Lung (tissue), 12 donors: Measurements from ENCODE around the gene GLRA1. TPM values are rescaled to one million over a fixed set of nuclear protein-coding genes. Genes with fewer than 3 reads are reported as not detected.
"Not testable (repeated sequence)": the region's sequence is repeated elsewhere in the genome, so short reads cannot be mapped to it uniquely, and the experiment has no call there.

ENCODE experiments used
- ATAC-seq: fragments of 200-7000 bp; cut with Tn5 transposase; one replicate; pipeline ENCODE4 v1.9.1; 2020; ENCODE audit warnings: moderate number of reproducible peaks; ENCODE audit not compliant: insufficient read depth, low FRiP score
- DNase-seq, 3 donors: peaks; one replicate each; pipeline ENCODE4 v3.0.0-alpha.2; 2013 to 2017
- H3K27ac ChIP-seq, 2 donors: one replicate each; pipeline ENCODE4 v1.5.1; 2013; ENCODE audit warnings: mild to moderate bottlenecking in 2 of 2, moderate library complexity in 2 of 2, control low read depth in 1 of 2, inconsistent platforms in 1 of 2, low read depth in 1 of 2, low read length in 1 of 2
- H3K27me3 ChIP-seq, 3 donors: one replicate each; pipeline ENCODE4 v1.5.1; 2013; ENCODE audit warnings: low read length in 2 of 3; ENCODE audit not compliant: control insufficient read depth in 3 of 3, insufficient read depth in 3 of 3
- H3K36me3 ChIP-seq, 4 donors: one replicate each; pipeline ENCODE4 v1.5.1; 2013; ENCODE audit warnings: low read length in 4 of 4, mild to moderate bottlenecking in 1 of 4, moderate library complexity in 1 of 4; ENCODE audit not compliant: control insufficient read depth in 4 of 4, insufficient read depth in 4 of 4
- H3K4me1 ChIP-seq, 5 donors: one replicate each; pipeline ENCODE4 v1.5.1; 2013; ENCODE audit warnings: low read length in 5 of 5, mild to moderate bottlenecking in 2 of 5, moderate library complexity in 1 of 5; ENCODE audit not compliant: control insufficient read depth in 5 of 5, insufficient read depth in 5 of 5
- H3K4me3 ChIP-seq: one replicate; pipeline ENCODE4 v1.5.1; 2013; ENCODE audit warnings: mild to moderate bottlenecking, control low read depth, moderate library complexity
- H3K9ac ChIP-seq, 2 donors: one replicate each; pipeline ENCODE4 v1.5.1; 2013; ENCODE audit warnings: low read length in 2 of 2, control low read depth in 1 of 2; ENCODE audit not compliant: insufficient read depth in 1 of 2
- H3K9me3 ChIP-seq, 4 donors: one replicate each; pipeline ENCODE4 v1.5.1; 2013; ENCODE audit warnings: low read length in 3 of 4, mild to moderate bottlenecking in 1 of 4, moderate library complexity in 1 of 4; ENCODE audit not compliant: control insufficient read depth in 4 of 4, insufficient read depth in 3 of 4
- CTCF ChIP-seq: IDR thresholded peaks from 2 replicates; pipeline ENCODE4 v1.5.1; 2012; ENCODE audit warnings: mild to moderate bottlenecking; ENCODE audit errors: control extremely low read depth, extremely low read depth
- WGBS, 2 donors: extraction: QIAGEN DNeasy Blood & Tissue Kit; methylation state at CpG; one replicate each; pipeline ENCODE4 v1.1.7; 2013; 5-methylcytosine and 5-hydroxymethylcytosine counted together
- polyA plus RNA-seq, 2 donors: library from polyadenylated mRNA; stranded (reverse); fragments of 200-250 nt; gene quantifications; one replicate each; pipeline ENCODE4 v1.2.1, GENCODE V29; 2013
- total RNA-seq, 2 donors: library from RNA; depleted of rRNA in 1 of 2; stranded (reverse); fragments of >200 nt in 1 of 2; gene quantifications; one replicate each; pipeline ENCODE4 v1.2.1, GENCODE V29; 2014 to 2021
- donor health status: control.
- donor health status: control.
- donor health status: Bipolar disorder and iron deficiency.
- donor health status: healthy.
- donor health status: DM: yes; HTN: yes; CAD: no.

Gene GLRA1
- total and polyA plus RNA-seq, 4 donors: not detected

GRCh38 chr5:151864061-151864748 lies 60.4 kb downstream of the GLRA1 start:
- ATAC-seq: no peak
- DNase-seq: peak; percentile 33 to 70 (median 58)

GRCh38 chr5:151863566-151863965 lies 61.1 kb downstream of the GLRA1 start:
- peaks cover 0 to 7% (median 0%) of the 10 kb centered on the region in 5 donors for H3K4me1 ChIP-seq
- TF ChIP-seq CTCF: no peak
- H3K27ac ChIP-seq: no peak overlapping the region
- no peak overlapping the region for H3K9ac ChIP-seq
- no peak overlapping the region for H3K4me3 ChIP-seq
- H3K9me3 ChIP-seq: no peaks in the 10 kb centered on the region
- H3K27me3 ChIP-seq: no peaks in the 10 kb centered on the region
- ATAC-seq (no peak), DNase-seq (no peak)
- H3K36me3 ChIP-seq: no peaks in the 10 kb centered on the region
- WGBS, 2 donors: 53 to 72% methylated on average over 1 of the region's 1 CpG

More at GRCh38 chr5:151864061-151864748, 60.4 kb downstream of the GLRA1 start:
- Histone ChIP-seq H3K27me3 (no peaks in the 10 kb centered on the region), H3K36me3 (no peaks in the 10 kb centered on the region), H3K4me1 (peaks cover 0 to 7% (median 0%) of the 10 kb centered on the region in 5 donors), H3K9me3 (no peaks in the 10 kb centered on the region), H3K27ac (no peak overlapping the region), H3K4me3 (no peak overlapping the region), H3K9ac (no peak overlapping the region)
- WGBS, 2 donors: 72 to 75% methylated on average over 7 of the region's 7 CpGs
- TF ChIP-seq CTCF: no peak

- TF ChIP-seq CTCF: no peak
- no peak for ATAC-seq
- 81 to 82% methylated on average over 2 of the region's 2 CpGs for WGBS, 2 donors
Measured at GRCh38 chr5:151862811-151863472, 61.7 kb downstream of the GLRA1 start.

GRCh38 chr5:151860867-151861266 lies 63.8 kb downstream of the GLRA1 start:
- not testable (repeated sequence) for H3K9me3 ChIP-seq, ATAC-seq, H3K9ac ChIP-seq, H3K27me3 ChIP-seq, H3K4me1 ChIP-seq, DNase-seq, H3K36me3 ChIP-seq, H3K4me3 ChIP-seq, H3K27ac ChIP-seq
- WGBS, 2 donors: 91 to 93% methylated on average over 3 of the region's 4 CpGs

More at GRCh38 chr5:151862811-151863472, 61.7 kb downstream of the GLRA1 start:
- DNase-seq: no peak
- H3K9ac ChIP-seq: no peak overlapping the region
- no peaks in the 10 kb centered on the region for H3K9me3 ChIP-seq
- no peaks in the 10 kb centered on the region for H3K27me3 ChIP-seq
- no peaks in the 10 kb centered on the region for H3K36me3 ChIP-seq
- H3K4me3 ChIP-seq: no peak overlapping the region
- peaks cover 0 to 7% (median 0%) of the 10 kb centered on the region in 5 donors for H3K4me1 ChIP-seq
- H3K27ac ChIP-seq: no peak overlapping the region
